GM19324 (cell line): ENCODE results near the gene RGS12.

Experiments used
- ATAC-seq: cut with Tn5 transposase; IDR thresholded peaks from one replicate; pipeline ENCODE4 v1.9.1; 2021; ENCODE audit warnings: mild to moderate bottlenecking, moderate library complexity; ENCODE audit not compliant: unreplicated experiment, low FRiP score

Gene RGS12

DNA sequence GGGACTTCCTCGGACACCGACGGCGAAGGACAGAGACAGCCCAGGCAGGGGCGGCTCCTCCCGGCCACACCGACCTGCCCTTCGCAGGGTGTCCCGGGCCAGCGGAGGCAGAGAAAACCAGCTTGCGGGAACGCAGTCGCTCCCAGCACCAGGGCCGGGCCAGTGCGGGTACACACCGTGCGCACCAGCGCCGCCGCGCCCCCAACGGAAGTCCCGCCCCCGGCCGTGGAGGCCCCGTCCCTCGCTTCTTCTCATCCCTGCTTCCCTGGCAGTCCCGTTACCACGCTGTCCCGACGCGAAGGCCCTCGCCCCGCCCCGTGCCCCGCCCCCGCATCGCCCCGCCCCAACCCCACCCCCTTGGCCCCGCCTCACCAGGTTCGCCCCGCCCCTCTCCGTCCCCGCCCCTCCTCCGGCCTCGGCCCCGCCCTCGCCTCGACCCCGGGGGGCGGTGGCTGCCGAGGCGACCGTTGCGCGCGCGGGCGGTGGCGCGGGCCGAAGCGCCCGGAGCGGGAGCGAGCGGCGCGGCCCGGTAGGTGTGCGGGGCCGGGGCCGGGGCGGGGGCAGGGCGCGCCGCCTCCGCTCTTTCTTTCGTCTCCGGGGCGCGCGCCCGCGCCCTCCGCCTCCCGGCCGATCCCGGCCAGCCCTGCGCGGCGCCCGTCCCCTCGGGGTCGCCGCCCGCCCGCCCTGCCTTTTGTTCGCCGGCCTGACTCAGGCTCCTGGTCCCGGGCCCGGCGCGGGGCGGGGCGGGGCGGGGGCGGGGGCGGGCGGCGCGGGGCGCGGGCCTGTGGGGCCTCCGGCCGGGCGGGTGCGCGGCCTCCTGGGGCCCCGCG, at the start of gene RGS12:
Gene RGS12, plus strand, starts transcription at position 451 of the 830 bp plus-strand sequence. CDS start 23,150 bp downstream, outside the sequence.
- peak; percentile 68 for ATAC-seq

DNA sequence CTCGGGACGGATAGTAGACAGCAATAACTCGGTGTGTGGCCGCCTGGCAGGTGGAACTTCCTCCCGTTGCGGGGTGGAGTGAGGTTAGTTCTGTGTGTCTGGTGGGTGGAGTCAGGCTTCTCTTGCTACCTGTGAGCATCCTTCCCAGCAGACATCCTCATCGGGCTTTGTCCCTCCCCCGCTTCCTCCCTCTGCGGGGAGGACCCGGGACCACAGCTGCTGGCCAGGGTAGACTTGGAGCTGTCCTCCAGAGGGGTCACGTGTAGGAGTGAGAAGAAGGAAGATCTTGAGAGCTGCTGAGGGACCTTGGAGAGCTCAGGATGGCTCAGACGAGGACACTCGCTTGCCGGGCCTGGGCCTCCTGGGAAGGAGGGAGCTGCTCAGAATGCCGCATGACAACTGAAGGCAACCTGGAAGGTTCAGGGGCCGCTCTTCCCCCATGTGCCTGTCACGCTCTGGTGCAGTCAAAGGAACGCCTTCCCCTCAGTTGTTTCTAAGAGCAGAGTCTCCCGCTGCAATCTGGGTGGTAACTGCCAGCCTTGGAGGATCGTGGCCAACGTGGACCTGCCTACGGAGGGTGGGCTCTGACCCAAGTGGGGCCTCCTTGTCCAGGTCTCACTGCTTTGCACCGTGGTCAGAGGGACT, 49.6 kb upstream of the RGS12 start:
- no peak for ATAC-seq

DNA sequence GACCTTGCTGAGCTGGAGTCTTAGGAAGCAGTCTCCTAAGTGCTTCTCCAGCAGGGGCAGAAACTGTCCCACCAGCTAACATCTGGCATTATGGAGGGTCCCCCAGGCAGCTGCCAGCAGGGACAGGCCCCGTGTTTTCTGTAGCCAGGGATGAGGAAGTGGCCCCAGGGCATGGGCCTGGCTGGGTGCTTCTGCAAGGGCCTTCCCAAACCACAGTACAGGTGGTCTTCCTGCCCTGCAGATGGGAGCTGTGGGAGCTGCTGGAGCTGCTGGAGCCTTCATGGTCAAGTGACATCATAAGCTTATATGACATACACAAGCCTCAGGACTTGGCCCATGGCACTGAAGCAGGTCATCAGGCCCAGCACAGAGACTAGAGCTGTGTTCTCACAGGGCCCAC, 48.8 kb upstream of the RGS12 start:
- no peak for ATAC-seq

DNA sequence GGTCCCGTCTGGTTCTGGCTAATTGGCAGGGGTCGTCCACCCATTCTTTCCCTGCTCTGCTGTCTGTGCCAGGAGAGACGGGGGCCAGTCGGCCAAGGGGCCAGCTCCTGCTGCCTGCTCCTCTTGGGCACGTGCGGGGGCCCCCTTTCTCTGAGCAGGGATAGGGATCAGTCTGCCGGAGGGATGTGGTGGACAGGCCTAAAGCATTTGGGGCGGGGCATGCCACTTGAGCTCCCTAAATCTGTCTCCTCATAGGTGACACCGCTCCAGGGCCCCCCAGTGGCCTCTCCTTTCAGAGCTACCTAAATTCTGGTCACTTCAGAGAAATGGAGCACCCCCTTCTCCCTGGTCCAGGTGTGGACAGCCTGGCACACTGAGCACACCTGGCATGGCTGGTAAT, 48.1 kb upstream of the RGS12 start:
- ATAC-seq, result no peak

- no peak for ATAC-seq
Measured at GRCh38 chr4:3245676-3246075, 47.1 kb upstream of the RGS12 start.

GRCh38 chr4:3246458-3247398, 46.1 kb upstream of the RGS12 start:
- ATAC-seq, result no peak

GRCh38 chr4:3247399-3248177, 45.2 kb upstream of the RGS12 start:
- no peak for ATAC-seq

- ATAC-seq, result no peak
Measured at GRCh38 chr4:3248178-3248480, 44.7 kb upstream of the RGS12 start.

GRCh38 chr4:3248811-3249661, 43.8 kb upstream of the RGS12 start, which contains the start of gene MSANTD1:
Gene MSANTD1, plus strand, starts transcription at chr4:3249159. Its CDS starts 64 bp downstream, at chr4:3249223.
- ATAC-seq, result no peak

DNA sequence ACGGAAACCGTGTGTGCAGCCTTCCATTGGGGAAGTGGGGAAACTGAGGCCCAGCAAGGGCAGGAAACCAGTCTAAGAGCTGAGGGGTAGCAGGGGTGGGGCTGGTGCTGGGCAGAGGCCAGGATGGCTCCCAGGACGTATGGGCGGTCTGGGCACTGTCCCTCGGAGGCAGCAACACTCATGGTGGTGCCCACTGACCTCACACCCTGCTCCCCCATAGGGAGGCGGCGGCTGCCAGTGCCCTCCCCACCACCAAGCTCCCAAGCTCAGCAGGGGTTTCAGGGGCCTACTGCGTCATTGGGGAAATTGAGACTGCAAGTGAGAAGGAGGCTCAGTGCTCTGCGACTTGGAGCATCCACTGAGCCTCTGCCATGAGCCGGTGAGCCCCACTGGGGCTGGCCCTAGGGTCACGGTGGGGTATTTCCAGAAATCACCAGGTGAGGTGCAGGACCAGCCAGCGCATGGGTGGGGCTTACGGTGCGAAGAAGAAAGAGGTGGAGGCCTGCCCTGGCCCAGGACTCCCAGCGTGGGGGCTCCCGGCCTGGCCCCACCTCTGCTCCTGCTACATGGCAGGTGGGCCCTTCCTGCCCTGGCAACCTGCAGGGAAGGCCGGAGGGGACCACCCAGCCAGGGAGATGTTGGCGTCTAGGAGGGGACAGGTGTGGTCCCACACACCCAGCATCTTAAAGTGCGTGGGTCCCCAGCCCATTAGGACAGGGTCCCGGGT, 42.9 kb upstream of the RGS12 start:
- no peak for ATAC-seq

DNA sequence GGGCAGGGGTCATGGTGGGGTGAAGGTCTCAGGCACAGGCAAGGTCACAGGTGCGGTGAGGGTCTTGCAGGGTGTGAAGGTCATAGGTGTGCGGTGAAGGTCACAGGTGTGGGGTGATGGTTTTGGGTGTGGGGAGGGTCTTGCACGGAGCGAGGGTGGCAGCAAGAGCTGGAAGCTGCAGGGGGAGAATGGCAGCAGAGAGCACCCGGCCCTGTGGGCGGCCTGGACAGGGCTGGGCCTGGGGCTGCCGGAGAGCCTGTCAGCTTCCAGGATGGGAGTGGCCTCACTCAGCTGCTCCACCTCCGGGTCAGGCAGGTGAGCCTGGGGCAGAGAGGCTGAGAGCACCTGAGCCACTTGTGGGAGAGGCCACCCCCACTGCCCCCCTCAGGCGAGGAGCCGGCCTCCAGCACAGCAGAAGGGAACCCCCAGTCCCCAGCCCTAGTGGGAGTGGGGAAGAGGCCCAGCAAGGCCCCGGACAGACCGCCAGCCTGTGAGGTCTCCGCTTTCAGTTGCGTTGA, 42.3 kb upstream of the RGS12 start:
- no peak for ATAC-seq

DNA sequence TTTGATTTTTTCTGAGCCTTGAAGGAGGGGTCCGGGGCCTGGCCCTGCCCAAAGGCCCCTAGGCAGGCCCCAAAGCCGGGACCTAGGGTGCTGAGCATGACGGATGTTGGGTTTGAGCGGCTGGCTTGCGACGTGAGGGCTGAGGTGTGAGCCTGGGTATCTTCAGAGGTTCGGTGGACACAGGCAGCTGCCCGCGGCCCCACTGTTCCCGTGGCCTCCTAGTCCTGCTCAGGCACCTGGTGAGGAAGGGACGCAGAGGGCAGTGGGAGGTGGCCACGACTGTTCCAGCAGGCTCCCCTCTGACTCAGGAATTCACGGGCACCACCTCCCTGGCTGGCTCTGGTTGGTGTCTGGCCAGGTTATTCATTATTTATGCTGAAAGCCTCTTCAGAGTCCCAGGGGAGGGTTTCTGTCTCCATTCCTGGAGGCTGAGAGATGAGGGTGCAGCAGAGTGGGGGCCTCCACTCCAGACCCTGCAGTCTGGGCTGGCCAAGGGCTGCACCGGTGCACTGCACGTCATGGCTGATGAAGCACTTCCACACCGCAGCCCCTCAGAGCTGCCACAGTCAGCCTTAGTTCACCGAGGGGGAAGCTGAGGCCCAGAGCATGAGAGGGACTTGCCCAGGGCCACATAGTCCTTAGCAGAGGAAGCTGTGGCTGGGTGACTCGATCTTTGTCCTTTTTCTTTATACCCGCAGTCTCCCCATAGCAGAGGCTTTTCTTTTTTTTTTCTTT, 41.7 kb upstream of the RGS12 start:
- no peak for ATAC-seq

DNA sequence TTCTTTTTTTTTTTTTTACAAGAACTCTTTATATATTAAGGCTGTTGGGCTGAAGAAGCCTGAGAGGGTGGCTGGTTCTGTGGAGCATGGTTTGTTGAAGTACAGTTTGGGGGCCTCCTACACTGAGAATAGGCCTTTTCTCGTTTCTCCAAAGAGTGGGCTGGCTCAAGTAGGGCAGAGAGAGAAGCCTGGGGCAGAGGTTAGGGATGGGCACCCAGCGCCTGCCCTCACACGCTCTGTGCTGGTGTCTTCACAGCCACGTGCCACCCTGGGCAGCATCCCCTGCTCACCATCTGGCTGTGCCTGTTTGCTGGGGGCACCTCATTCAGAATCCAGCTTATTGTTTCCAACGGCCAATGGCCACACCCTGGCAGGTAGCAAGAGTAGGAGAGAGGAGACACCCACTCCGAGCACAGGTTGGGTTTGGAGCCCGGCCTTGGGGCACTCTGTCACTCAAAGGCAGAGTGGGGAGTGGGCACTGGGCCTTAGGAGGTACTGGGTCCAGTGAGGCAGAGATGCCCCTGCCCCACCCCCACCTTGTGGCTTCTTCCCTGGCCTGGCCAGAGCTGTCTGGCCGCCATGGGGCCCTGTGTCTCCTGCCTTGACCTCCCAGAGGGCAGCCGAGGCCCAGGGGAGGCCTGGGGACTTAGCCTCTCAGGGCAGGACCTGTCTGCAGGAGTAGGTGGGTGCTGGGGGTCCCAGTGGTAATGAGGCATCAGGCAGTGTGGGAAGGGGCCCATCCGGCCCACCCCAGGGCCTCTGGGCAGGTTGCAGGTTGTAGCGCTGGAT, 40.9 kb upstream of the RGS12 start:
- no peak for ATAC-seq

DNA sequence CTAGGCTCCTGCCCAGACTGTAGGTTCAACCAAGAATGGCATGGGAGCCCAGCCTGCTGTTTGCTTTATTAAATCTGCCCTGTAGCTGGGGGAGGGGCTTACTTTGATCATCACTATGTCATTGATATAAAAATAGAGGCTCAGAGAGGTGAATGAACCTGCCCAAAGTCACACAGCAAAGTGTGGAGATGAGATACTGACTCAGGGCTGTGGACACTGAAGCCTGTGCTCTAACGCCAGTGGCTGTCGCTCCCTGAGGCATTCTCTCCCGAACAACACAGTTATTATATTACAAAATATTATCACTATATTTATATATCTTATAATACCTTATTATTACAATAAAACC, 40.4 kb upstream of the RGS12 start:
- no peak for ATAC-seq

GRCh38 chr4:3252831-3253641, 39.8 kb upstream of the RGS12 start:
- ATAC-seq, result no peak

GRCh38 chr4:3253808-3254207, 39.0 kb upstream of the RGS12 start:
- no peak for ATAC-seq
